ENCODE data around the gene VPS37C.

VPS37C gene

GRCh38 chr11:61131186-61131585, 30.0 kb downstream of the VPS37C start:
- no peak for DNase-seq (ENCODE audit: low read depth in 1 of 2, low spot score in 1 of 2)
- Histone ChIP-seq H3K4me3 (replicated peaks; ENCODE audit: insufficient read depth, low read length) (no peak overlapping the region), H3K27ac (replicated peaks) (no peak overlapping the region), H3K27me3 (ENCODE audit: insufficient read depth, poor library complexity, severe bottlenecking) (no peaks in the 10 kb centered on the region)
- TF ChIP-seq GABPA (IDR thresholded peaks at IDR 0.05; ENCODE audit: low read depth) = no peak
- no peak for TF ChIP-seq POLR2AphosphoS5 (IDR thresholded peaks at IDR 0.05; ENCODE audit: low read depth)
- TF ChIP-seq CTCF (IDR thresholded peaks at IDR 0.05; ENCODE audit: insufficient read depth, low read length) = no peak
- TF ChIP-seq REST (IDR thresholded peaks at IDR 0.05; ENCODE audit: insufficient replicate concordance, low read depth) = no peak
- no peak for TF ChIP-seq SPI1 (IDR thresholded peaks at IDR 0.05; ENCODE audit: borderline replicate concordance, low read depth)

GRCh38 chr11:61129639-61130523, 31.3 kb downstream of the VPS37C start:
- Histone ChIP-seq H3K4me3 (replicated peaks; ENCODE audit: insufficient read depth, low read length) (no peak overlapping the region), H3K27me3 (ENCODE audit: insufficient read depth, poor library complexity, severe bottlenecking) (no peaks in the 10 kb centered on the region), H3K27ac (replicated peaks) (peak overlapping the region; percentile 8; the same call in 1 of the 2 replicates)
- TF ChIP-seq REST (IDR thresholded peaks at IDR 0.05; ENCODE audit: insufficient replicate concordance, low read depth) (no peak), GABPA (IDR thresholded peaks at IDR 0.05; ENCODE audit: low read depth) (no peak), CTCF (IDR thresholded peaks at IDR 0.05; ENCODE audit: insufficient read depth, low read length) (peak; percentile 97), POLR2AphosphoS5 (IDR thresholded peaks at IDR 0.05; ENCODE audit: low read depth) (peak; percentile 55), SPI1 (IDR thresholded peaks at IDR 0.05; ENCODE audit: borderline replicate concordance, low read depth) (peak; percentile 70)
- DNase-seq (ENCODE audit: low read depth in 1 of 2, low spot score in 1 of 2) = peak; percentile 79 to 90

- no peak overlapping the region for H3K4me3 ChIP-seq (replicated peaks; ENCODE audit: insufficient read depth, low read length)
- TF ChIP-seq GABPA (IDR thresholded peaks at IDR 0.05; ENCODE audit: low read depth) = no peak
- TF ChIP-seq POLR2AphosphoS5 (IDR thresholded peaks at IDR 0.05; ENCODE audit: low read depth) = no peak
- TF ChIP-seq SPI1 (IDR thresholded peaks at IDR 0.05; ENCODE audit: borderline replicate concordance, low read depth) = no peak
- no peak for TF ChIP-seq REST (IDR thresholded peaks at IDR 0.05; ENCODE audit: insufficient replicate concordance, low read depth)
- TF ChIP-seq CTCF (IDR thresholded peaks at IDR 0.05; ENCODE audit: insufficient read depth, low read length) = no peak
- H3K27ac ChIP-seq (replicated peaks) = no peak overlapping the region
- DNase-seq (ENCODE audit: low read depth in 1 of 2, low spot score in 1 of 2) = no peak
- H3K27me3 ChIP-seq (ENCODE audit: insufficient read depth, poor library complexity, severe bottlenecking) = no peaks in the 10 kb centered on the region
These were observed 32.1 kb downstream of the VPS37C start for GRCh38 chr11:61128947-61129638.

Data from HL-60 (cell line).